Activated CD4-positive, alpha-beta memory T cell treated with anti-CD3 and anti-CD28 coated beads, Interleukin-2, amount 10 ng/mL, durations not matched to agents 7 days and 5 days (primary cell): ENCODE data around the gene RRP15. TPM values are rescaled to one million over a fixed set of nuclear protein-coding genes. Genes with fewer than 3 reads are reported as not detected.

Source experiments
- CTCF ChIA-PET: fragments of 350-600 bp; sonication (Branson Sonifier 250); formaldehyde crosslinking; loops from one replicate; lab custom pipeline; 2021; ENCODE audit warnings: antibody characterized with exemption, inconsistent platforms; lab: Charles Lee
- POLR2A ChIA-PET: fragments of 350-600 bp; sonication (Branson Sonifier 250); formaldehyde crosslinking; loops from one replicate; lab custom pipeline; 2021; ENCODE audit warnings: antibody characterized with exemption; lab: Charles Lee
- DNase-seq: peaks from one replicate; pipeline ENCODE4 v3.0.0-alpha.2; 2020
- H3K27ac Mint-ChIP-seq: one replicate; pipeline ENCODE4 v1.8.0; 2021; ENCODE audit warnings: mild to moderate bottlenecking, mixed read lengths
- H3K27me3 Mint-ChIP-seq: one replicate; pipeline ENCODE4 v1.8.0; 2021; ENCODE audit warnings: mixed read lengths
- H3K36me3 Mint-ChIP-seq: one replicate; pipeline ENCODE4 v1.8.0; 2021; ENCODE audit warnings: low read depth, mixed read lengths
- H3K4me1 Mint-ChIP-seq: one replicate; pipeline ENCODE4 v1.8.0; 2021; ENCODE audit warnings: mixed read lengths
- H3K4me3 Mint-ChIP-seq: one replicate; pipeline ENCODE4 v1.8.0; 2021; ENCODE audit warnings: mild to moderate bottlenecking, mixed read lengths
- H3K9me3 Mint-ChIP-seq: one replicate; pipeline ENCODE4 v1.8.0; 2021; ENCODE audit warnings: mixed read lengths
- total RNA-seq, 2 experiments: library from RNA; stranded (reverse); gene quantifications; one replicate each; pipeline ENCODE4 v1.2.3, GENCODE V29; 2021

The RRP15 gene
- total RNA-seq, 2 experiments from 2014 or later: 10.3 to 10.6 TPM

DNA sequence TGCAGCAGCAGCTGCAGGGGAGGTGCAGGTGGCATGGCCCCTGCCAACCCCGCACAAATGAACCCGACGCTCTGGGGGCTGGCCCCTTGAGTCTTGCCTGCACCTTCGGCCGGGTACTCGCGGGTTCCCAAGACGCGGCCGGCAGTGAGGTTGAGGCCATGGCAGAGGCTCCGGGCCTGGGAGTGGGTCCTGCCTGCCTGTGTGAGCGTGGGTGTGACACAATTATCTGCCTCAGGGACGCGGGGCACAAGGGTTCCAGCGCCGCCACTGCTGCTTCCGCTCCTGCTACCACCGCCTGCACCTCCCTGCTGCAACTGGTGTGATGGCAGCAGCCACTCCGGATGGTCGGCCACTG, 39.1 kb downstream of the RRP15 start:
- no peak for DNase-seq
- Mint-ChIP-seq H3K4me3 (no peak overlapping the region), H3K27me3 (no peaks in the 10 kb centered on the region), H3K27ac (no peak overlapping the region), H3K36me3 (no peaks in the 10 kb centered on the region), H3K4me1 (no peaks in the 10 kb centered on the region), H3K9me3 (no peaks in the 10 kb centered on the region)
- POLR2A ChIA-PET: no interaction called here
- CTCF ChIA-PET: no interaction called here

DNA sequence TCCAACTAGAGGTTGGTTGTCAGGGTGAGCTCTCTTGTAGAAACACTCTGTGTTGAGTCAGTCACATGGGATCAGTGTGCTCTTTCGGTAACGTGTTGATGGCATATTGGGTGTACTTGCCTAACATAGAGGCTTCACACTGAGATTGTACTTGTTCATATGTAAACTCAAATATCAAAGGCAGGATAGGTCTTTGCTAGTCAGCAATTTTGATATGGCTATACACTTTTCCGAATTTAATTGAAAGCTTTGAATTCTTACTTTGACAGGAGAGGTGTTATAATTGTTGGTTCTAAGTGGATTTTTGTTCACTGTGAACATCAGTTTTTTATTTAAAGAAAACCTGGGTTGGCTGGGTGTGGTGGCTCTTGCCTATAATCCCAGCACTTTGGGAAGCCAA, 43.7 kb downstream of the RRP15 start:
- DNase-seq: no peak
- Mint-ChIP-seq H3K4me3 (no peak overlapping the region), H3K9me3 (no peaks in the 10 kb centered on the region), H3K36me3 (no peaks in the 10 kb centered on the region), H3K27me3 (no peaks in the 10 kb centered on the region), H3K4me1 (no peaks in the 10 kb centered on the region), H3K27ac (no peak overlapping the region)
- CTCF ChIA-PET: interaction anchor here (0.7 to 2.9 kb wide), 5 partner anchors 10 to 1057 kb away, joined by 3 to 9 read pairs (median 4); no protein-coding TSS in a partner anchor
- POLR2A ChIA-PET: no interaction called here

DNA sequence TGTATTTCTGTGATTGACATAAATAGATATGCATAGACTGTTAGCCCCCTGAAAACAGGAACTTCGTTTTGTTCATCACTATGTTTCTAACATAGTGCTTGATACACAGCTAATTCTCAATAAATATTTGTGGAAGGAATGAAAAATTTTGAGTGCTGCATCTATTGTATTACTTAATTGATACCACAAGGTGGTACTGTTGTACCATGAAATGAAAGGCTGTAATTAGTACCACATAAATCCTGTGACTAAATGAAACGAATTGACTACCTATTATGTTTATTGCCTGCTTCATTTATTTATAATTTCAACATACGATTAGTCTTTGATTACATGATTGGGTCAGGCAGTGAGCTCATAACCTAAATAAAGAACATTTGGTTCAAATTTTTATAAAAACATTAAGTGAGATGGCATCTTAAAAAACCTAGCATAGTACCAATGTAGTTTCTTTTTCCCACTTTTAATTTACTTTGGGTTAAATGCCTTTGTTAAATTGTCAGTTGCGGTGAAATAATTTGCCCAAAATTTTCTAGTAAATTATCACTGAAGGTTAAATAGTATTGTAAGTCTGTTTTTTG, 45.0 kb downstream of the RRP15 start:
- no peak overlapping the region for H3K4me3 Mint-ChIP-seq
- DNase-seq: no peak
- CTCF ChIA-PET: interaction anchor here (0.6 to 2.9 kb wide), 13 partner anchors 9 to 1087 kb away, joined by 3 to 9 read pairs (median 4); partner anchors contain the start of genes RRP15 and TGFB2
- no peaks in the 10 kb centered on the region for H3K9me3 Mint-ChIP-seq
- no peak overlapping the region for H3K27ac Mint-ChIP-seq
- POLR2A ChIA-PET: no interaction called here
- no peaks in the 10 kb centered on the region for H3K27me3 Mint-ChIP-seq
- H3K36me3 Mint-ChIP-seq: no peaks in the 10 kb centered on the region
- no peaks in the 10 kb centered on the region for H3K4me1 Mint-ChIP-seq

DNA sequence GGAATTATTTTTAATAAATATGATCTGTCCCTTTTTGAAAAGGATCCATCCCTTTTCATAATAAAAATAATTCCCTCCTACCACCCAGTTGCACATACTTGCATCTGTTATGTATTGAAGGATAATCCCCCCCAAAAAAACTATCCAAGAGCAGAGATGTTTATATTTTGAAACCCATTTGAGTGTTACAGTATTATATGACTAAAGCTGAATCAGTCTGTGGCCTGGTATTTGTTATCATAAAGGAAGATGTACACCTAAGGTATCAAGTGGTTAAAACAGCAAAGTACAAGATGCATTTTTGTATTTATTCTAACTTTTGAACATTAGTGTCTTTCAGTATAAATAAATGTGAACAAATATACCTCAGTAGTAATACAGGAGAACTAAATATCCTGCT, 47.3 kb downstream of the RRP15 start:
- Mint-ChIP-seq H3K36me3 (no peaks in the 10 kb centered on the region), H3K4me1 (no peaks in the 10 kb centered on the region), H3K4me3 (no peak overlapping the region), H3K27me3 (no peaks in the 10 kb centered on the region), H3K27ac (no peak overlapping the region), H3K9me3 (no peaks in the 10 kb centered on the region)
- DNase-seq: no peak
- CTCF ChIA-PET: no interaction called here
- POLR2A ChIA-PET: no interaction called here

DNA sequence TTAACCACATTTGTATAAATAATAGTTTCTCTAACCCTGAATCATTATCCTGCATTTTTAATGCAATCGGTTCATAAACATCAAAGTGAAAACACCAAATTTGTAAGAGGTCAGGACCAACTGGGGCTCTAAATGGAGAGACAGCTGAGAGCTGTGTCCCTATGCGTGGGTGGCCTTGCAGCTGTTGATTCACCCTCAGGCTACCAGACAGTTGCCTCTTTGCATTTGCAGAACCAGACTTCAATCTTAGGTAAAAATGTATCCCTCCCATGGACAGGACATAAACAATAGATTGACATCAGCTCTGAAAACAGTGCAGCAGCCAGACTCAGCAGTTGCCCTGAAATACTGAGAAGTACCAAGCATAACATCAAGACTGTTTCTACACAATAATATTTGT, 51.2 kb downstream of the RRP15 start:
- H3K27me3 Mint-ChIP-seq: peaks cover 2% of the 10 kb centered on the region
- DNase-seq: no peak
- no peak overlapping the region for H3K4me3 Mint-ChIP-seq
- ChIA-PET CTCF (interaction anchor here (1.4 kb wide), 1 partner anchor 10 kb away, joined by 3 read pairs; no protein-coding TSS in a partner anchor), POLR2A (no interaction called here)
- no peaks in the 10 kb centered on the region for H3K36me3 Mint-ChIP-seq
- H3K4me1 Mint-ChIP-seq: no peaks in the 10 kb centered on the region
- H3K27ac Mint-ChIP-seq: no peak overlapping the region
- H3K9me3 Mint-ChIP-seq: no peaks in the 10 kb centered on the region

DNA sequence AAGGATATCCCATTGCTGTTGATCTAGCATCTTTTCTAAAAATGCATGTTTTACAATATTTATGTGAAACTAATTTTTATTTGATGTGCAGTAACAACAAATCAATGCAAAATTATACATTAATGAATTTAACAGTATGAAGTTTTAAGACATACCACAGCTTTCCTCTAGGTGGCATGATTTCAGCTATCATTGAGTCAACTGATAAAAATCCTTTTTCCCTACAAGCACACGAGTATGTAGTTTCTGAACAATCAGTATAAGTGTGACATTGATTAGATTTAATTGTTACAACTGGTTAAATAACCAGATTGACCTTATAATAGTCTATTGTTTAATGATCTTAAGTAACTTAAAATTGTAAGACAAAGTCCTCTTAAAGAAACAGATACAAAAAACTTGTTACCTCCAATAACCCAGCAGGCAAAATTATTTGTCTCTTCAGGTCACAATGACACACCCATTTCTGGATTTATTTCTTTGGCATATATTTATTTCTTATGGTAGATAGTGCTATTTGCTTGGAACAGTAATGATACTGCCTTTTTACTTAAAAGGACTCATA, 54.3 kb downstream of the RRP15 start:
- CTCF ChIA-PET: interaction anchor here (0.6 to 2.3 kb wide), 4 partner anchors 10 to 181 kb away, joined by 3 to 12 read pairs (median 6); no protein-coding TSS in a partner anchor
- H3K27me3 Mint-ChIP-seq: peaks cover 3% of the 10 kb centered on the region
- POLR2A ChIA-PET: no interaction called here
- DNase-seq: no peak
- no peaks in the 10 kb centered on the region for H3K4me1 Mint-ChIP-seq
- H3K36me3 Mint-ChIP-seq: no peaks in the 10 kb centered on the region
- no peak overlapping the region for H3K4me3 Mint-ChIP-seq
- H3K9me3 Mint-ChIP-seq: no peaks in the 10 kb centered on the region
- no peak overlapping the region for H3K27ac Mint-ChIP-seq

DNA sequence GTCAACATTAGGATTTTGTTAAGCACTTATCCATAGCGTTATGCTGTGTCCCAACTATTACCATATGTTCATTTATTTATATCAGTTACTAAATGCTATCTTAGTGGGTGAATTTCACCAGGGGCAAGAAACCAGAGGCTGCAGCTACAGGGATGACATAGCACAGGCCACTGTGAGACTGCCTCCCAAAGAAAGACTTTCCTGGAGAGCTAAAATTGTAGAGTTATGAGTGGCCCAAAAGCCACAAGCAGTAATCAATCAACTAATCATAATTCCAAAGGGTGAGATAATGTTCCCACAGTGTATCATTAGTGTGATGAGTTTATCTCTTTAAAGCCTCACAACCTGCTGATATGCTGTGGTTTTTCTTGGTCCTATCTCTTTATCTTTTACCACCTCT, 56.2 kb downstream of the RRP15 start:
- ChIA-PET CTCF (interaction anchor here (1.7 kb wide), 1 partner anchor 178 kb away, joined by 4 read pairs; no protein-coding TSS in a partner anchor), POLR2A (no interaction called here)
- Mint-ChIP-seq H3K36me3 (no peaks in the 10 kb centered on the region), H3K9me3 (no peaks in the 10 kb centered on the region), H3K4me1 (peaks cover 3% of the 10 kb centered on the region), H3K27ac (no peak overlapping the region), H3K27me3 (peaks cover 8% of the 10 kb centered on the region), H3K4me3 (no peak overlapping the region)
- no peak for DNase-seq

DNA sequence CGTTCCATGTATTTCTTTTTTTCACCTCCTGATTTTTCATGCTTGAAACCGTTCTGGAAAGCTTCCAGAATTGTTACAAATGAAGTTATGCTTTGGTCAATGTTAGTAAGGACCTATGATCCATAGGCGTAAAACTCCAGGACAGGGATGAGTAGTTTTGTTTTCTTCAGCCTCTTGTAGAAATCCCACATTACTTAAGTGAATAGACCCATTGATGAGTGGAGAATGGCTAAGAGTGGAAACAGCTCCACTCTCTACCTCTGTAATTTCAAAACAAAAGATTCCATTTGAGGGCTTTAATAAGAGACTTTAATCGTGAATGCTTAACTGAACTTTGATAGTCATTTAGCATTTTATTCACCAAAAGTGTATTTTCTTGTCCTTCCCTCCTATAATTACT, 57.0 kb downstream of the RRP15 start:
- Mint-ChIP-seq H3K27me3 (peaks cover 16% of the 10 kb centered on the region), H3K4me3 (no peak overlapping the region), H3K36me3 (no peaks in the 10 kb centered on the region), H3K9me3 (no peaks in the 10 kb centered on the region), H3K27ac (no peak overlapping the region), H3K4me1 (peaks cover 11% of the 10 kb centered on the region)
- CTCF ChIA-PET: interaction anchor here (1.5 kb wide), 1 partner anchor 12 kb away, joined by 4 read pairs; no protein-coding TSS in a partner anchor
- no peak for DNase-seq
- POLR2A ChIA-PET: no interaction called here

DNA sequence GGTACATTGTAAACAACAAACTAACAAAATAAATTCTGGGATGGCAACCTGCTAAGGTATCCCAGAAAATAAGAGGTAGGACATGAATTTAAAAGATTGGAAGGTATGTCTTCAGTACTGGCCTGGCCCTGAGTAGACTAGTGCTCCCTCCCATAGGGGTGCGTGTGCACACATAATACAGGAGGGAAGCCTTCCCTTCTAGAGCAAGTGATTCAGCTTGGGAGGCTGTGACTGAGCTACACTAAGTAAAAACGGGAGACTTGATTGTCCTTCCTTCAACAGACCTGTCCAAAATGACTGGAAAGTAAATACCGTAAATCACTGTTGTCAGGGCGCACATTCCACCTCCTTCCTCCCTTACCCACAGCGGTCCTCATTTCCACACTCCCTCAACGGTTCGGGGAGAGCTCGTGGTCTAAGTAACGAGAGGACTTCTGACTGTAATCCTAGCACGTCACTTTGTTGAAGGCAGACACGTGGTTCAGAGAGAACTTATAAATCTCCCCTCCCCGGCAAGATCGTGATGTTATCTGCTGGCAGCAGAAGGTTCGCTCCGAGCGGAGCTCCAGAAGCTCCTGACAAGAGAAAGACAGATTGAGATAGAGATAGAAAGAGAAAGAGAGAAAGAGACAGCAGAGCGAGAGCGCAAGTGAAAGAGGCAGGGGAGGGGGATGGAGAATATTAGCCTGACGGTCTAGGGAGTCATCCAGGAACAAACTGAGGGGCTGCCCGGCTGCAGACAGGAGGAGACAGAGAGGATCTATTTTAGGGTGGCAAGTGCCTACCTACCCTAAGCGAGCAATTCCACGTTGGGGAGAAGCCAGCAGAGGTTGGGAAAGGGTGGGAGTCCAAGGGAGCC, 60.0 kb downstream of the RRP15 start, which contains the start of gene TGFB2:
Gene TGFB2, plus strand, starts transcription at position 523 of the 859 bp plus-strand sequence. CDS start 1,366 bp downstream, outside the sequence.
- Mint-ChIP-seq H3K27me3 (peaks cover 42% of the 10 kb centered on the region), H3K27ac (no peak within 1 kb of the TSS), H3K9me3 (no peaks in the 10 kb centered on the region), H3K4me3 (no peak within 1 kb of the TSS), H3K4me1 (peaks cover 15% of the 10 kb centered on the region), H3K36me3 (no peaks in the 10 kb centered on the region)
- ChIA-PET POLR2A (interaction anchor here (1.2 kb wide), 1 partner anchor 60 kb away, joined by 4 read pairs; the partner anchor contains the start of gene RRP15), CTCF (interaction anchor here (0.7 to 1.5 kb wide), 2 partner anchors 15 to 831 kb away, joined by 3 to 4 read pairs; no protein-coding TSS in a partner anchor)
- DNase-seq: no peak

DNA sequence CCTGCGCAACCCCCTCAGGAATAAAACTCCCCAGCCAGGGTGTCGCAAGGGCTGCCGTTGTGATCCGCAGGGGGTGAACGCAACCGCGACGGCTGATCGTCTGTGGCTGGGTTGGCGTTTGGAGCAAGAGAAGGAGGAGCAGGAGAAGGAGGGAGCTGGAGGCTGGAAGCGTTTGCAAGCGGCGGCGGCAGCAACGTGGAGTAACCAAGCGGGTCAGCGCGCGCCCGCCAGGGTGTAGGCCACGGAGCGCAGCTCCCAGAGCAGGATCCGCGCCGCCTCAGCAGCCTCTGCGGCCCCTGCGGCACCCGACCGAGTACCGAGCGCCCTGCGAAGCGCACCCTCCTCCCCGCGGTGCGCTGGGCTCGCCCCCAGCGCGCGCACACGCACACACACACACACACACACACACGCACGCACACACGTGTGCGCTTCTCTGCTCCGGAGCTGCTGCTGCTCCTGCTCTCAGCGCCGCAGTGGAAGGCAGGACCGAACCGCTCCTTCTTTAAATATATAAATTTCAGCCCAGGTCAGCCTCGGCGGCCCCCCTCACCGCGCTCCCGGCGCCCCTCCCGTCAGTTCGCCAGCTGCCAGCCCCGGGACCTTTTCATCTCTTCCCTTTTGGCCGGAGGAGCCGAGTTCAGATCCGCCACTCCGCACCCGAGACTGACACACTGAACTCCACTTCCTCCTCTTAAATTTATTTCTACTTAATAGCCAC, 60.7 kb downstream of the RRP15 start:
- H3K4me3 Mint-ChIP-seq: no peak overlapping the region
- H3K36me3 Mint-ChIP-seq: no peaks in the 10 kb centered on the region
- no peak overlapping the region for H3K27ac Mint-ChIP-seq
- no peaks in the 10 kb centered on the region for H3K9me3 Mint-ChIP-seq
- ChIA-PET CTCF (interaction anchor here (0.7 to 1.5 kb wide), 3 partner anchors 10 to 830 kb away, joined by 3 to 4 read pairs (median 3); no protein-coding TSS in a partner anchor), POLR2A (interaction anchor here (1.2 to 1.4 kb wide), 2 partner anchors 61 to 715 kb away, joined by 3 to 4 read pairs; partner anchors contain the start of genes GPATCH2, RRP15 and SPATA17)
- H3K4me1 Mint-ChIP-seq: peaks cover 15% of the 10 kb centered on the region
- H3K27me3 Mint-ChIP-seq: peaks cover 46% of the 10 kb centered on the region
- DNase-seq: no peak

DNA sequence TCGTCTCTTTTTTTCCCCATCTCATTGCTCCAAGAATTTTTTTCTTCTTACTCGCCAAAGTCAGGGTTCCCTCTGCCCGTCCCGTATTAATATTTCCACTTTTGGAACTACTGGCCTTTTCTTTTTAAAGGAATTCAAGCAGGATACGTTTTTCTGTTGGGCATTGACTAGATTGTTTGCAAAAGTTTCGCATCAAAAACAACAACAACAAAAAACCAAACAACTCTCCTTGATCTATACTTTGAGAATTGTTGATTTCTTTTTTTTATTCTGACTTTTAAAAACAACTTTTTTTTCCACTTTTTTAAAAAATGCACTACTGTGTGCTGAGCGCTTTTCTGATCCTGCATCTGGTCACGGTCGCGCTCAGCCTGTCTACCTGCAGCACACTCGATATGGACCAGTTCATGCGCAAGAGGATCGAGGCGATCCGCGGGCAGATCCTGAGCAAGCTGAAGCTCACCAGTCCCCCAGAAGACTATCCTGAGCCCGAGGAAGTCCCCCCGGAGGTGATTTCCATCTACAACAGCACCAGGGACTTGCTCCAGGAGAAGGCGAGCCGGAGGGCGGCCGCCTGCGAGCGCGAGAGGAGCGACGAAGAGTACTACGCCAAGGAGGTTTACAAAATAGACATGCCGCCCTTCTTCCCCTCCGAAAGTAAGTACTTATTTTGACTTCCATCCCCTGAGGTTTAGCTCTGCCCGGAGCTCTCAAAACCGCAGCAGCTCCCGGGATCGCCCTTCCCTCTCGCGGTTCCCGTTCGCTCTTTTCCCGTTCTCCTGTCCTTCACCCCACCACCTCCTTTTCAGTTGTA, 61.5 kb downstream of the RRP15 start:
- peaks cover 50% of the 10 kb centered on the region for H3K27me3 Mint-ChIP-seq
- CTCF ChIA-PET: interaction anchor here (0.8 to 1.5 kb wide), 2 partner anchors 11 to 17 kb away, joined by 3 to 4 read pairs; no protein-coding TSS in a partner anchor
- H3K36me3 Mint-ChIP-seq: no peaks in the 10 kb centered on the region
- peak overlapping the region; percentile 10 for H3K4me3 Mint-ChIP-seq
- peaks cover 21% of the 10 kb centered on the region for H3K4me1 Mint-ChIP-seq
- no peak for DNase-seq
- POLR2A ChIA-PET: interaction anchor here (1.4 kb wide), 1 partner anchor 716 kb away, joined by 3 read pairs; the partner anchor contains the start of genes GPATCH2 and SPATA17
- no peak overlapping the region for H3K27ac Mint-ChIP-seq
- no peaks in the 10 kb centered on the region for H3K9me3 Mint-ChIP-seq
